Endothelial cell of umbilical vein (primary cell): ENCODE results near the gene SIGLEC9.

Experiments
- CTCF ChIP-seq, 2 donors: IDR thresholded peaks; 1 replicate in 1 of 2; 2 replicates in 1 of 2; pipeline ENCODE4 v1.5.1; 2011; ENCODE audit warnings: low read length in 2 of 2, mild to moderate bottlenecking in 2 of 2, moderate library complexity in 2 of 2, control low read depth in 1 of 2, inconsistent platforms in 1 of 2, low read depth in 1 of 2; ENCODE audit not compliant: insufficient read depth in 1 of 2; ENCODE audit errors: extremely low read depth in 1 of 2
- EZH2 ChIP-seq: IDR thresholded peaks from 2 replicates; pipeline ENCODE4 v1.6.1; 2012; ENCODE audit warnings: borderline replicate concordance, low read depth, mild to moderate bottlenecking, moderate library complexity, low read length, inconsistent platforms; ENCODE audit not compliant: severe bottlenecking
- GATA2 ChIP-seq: IDR thresholded peaks from 2 replicates; pipeline ENCODE4 v1.7.0; 2011; ENCODE audit warnings: low read depth, mild to moderate bottlenecking, moderate library complexity, mixed read lengths, low read length; ENCODE audit not compliant: insufficient read length, insufficient read depth
- MAX ChIP-seq: IDR thresholded peaks from 2 replicates; pipeline ENCODE4 v1.6.1; 2011; ENCODE audit not compliant: insufficient read depth, insufficient read length
- MYC ChIP-seq: IDR thresholded peaks from one replicate; pipeline ENCODE4 v1.6.1; 2011; ENCODE audit warnings: mild to moderate bottlenecking, low read depth, low read length
- POLR2A ChIP-seq: IDR thresholded peaks from 2 replicates; pipeline ENCODE4 v1.6.1; 2012; ENCODE audit warnings: low read depth, mild to moderate bottlenecking, control low read depth, low read length
- POLR2AphosphoS5 ChIP-seq: IDR thresholded peaks from 2 replicates; pipeline ENCODE4 v1.6.1; 2012; ENCODE audit warnings: low read depth, mild to moderate bottlenecking, control low read depth, low read length, moderate library complexity; ENCODE audit not compliant: insufficient read depth

- no peak for TF ChIP-seq CTCF (IDR thresholded peaks at IDR 0.05; ENCODE audit: extremely low read depth in 1 of 2, insufficient read depth in 1 of 2, low read depth in 1 of 2, low read length in 2 of 2)
- no peak for TF ChIP-seq EZH2
- TF ChIP-seq MYC = no peak
- TF ChIP-seq POLR2AphosphoS5 = no peak
- TF ChIP-seq MAX = no peak
- TF ChIP-seq POLR2A = no peak
- no peak for TF ChIP-seq GATA2
These were observed 48.0 kb upstream of the SIGLEC9 start for GRCh38 chr19:51076631-51077213.
